H1 (cell line): ENCODE measurements around the gene RNF212. TPM values are rescaled to one million over a fixed set of nuclear protein-coding genes. Genes with fewer than 3 reads are reported as not detected.

ENCODE experiments used
- NANOG ChIP-seq: IDR thresholded peaks from 2 replicates; pipeline ENCODE4 v1.6.1; 2011; ENCODE audit warnings: low read length, low read depth, mild to moderate bottlenecking, inconsistent platforms; ENCODE audit not compliant: insufficient read depth, poor library complexity, severe bottlenecking
- RNF2 ChIP-seq: fragments of 200-900, 300-1000 bp; sonication (generic); IDR thresholded peaks from 2 replicates; pipeline ENCODE4 v1.7.1; 2016; ENCODE audit warnings: borderline replicate concordance, low read depth, mild to moderate bottlenecking, antibody characterized with exemption, low read length; ENCODE audit not compliant: poor library complexity, severe bottlenecking; ENCODE audit errors: missing control alignments
- polyA plus RNA-seq, 7 experiments: library from polyadenylated mRNA; depleted of rRNA in 3 of 7; stranded (reverse) in 5 of 7; unstranded in 2 of 7; fragments of >200 nt in 5 of 7; fragments of 200-250 nt in 2 of 7; gene quantifications; 1 replicate in 5 of 7; 2 replicates in 1 of 7; 4 replicates in 1 of 7; pipeline versions ENCODE4 v1.2.1 to v1.2.3, GENCODE V29; 2011 to 2013; ENCODE audit warnings: missing spikeins in 2 of 7, mixed read lengths in 2 of 7
- total RNA-seq: library from RNA; stranded (reverse); fragmentation: NEBNext Ultra II Directional; extraction: Animal tissue kit (Norgen Biotek cat#: 25700); gene quantifications from 2 replicates; pipeline ENCODE4 v1.2.1, GENCODE V29; 2021
- TF ChIP-seq, protein P1 (sequence below): fragments of 300-600 bp; sonication (generic); IDR thresholded peaks from 2 replicates; pipeline ENCODE4 v1.7.1; 2012; ENCODE audit warnings: low read length, moderate library complexity, mild to moderate bottlenecking, inconsistent platforms; ENCODE audit not compliant: insufficient replicate concordance

RNF212 gene
- total and polyA plus RNA-seq, 2 of the 8 experiments (the other 6 are each of a cell fraction or from before 2014, with no cell fraction given), result 3.4 to 5.4 TPM

DNA sequence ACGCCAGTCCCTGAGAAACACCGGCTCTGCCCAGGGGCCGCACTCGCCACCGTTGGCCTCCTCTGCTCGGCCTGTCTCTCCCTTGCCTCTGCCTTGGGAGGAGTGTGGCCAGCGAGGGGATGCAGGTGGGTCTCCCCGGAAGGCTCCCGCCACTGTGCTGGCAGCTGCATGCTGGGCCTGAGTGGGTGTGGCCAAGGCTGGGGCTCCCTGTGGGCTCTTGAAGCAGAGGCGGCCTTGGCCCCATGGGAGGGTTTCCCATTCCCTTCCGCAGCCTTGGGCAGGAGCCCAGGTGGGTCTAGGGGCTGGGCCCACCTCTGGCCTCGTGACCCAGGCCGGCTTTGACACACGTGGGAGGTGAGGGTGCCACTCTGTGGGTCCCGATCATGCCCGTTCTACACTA, 82.8 kb downstream of the RNF212 start (continued):
- TF ChIP-seq, protein P1, sequence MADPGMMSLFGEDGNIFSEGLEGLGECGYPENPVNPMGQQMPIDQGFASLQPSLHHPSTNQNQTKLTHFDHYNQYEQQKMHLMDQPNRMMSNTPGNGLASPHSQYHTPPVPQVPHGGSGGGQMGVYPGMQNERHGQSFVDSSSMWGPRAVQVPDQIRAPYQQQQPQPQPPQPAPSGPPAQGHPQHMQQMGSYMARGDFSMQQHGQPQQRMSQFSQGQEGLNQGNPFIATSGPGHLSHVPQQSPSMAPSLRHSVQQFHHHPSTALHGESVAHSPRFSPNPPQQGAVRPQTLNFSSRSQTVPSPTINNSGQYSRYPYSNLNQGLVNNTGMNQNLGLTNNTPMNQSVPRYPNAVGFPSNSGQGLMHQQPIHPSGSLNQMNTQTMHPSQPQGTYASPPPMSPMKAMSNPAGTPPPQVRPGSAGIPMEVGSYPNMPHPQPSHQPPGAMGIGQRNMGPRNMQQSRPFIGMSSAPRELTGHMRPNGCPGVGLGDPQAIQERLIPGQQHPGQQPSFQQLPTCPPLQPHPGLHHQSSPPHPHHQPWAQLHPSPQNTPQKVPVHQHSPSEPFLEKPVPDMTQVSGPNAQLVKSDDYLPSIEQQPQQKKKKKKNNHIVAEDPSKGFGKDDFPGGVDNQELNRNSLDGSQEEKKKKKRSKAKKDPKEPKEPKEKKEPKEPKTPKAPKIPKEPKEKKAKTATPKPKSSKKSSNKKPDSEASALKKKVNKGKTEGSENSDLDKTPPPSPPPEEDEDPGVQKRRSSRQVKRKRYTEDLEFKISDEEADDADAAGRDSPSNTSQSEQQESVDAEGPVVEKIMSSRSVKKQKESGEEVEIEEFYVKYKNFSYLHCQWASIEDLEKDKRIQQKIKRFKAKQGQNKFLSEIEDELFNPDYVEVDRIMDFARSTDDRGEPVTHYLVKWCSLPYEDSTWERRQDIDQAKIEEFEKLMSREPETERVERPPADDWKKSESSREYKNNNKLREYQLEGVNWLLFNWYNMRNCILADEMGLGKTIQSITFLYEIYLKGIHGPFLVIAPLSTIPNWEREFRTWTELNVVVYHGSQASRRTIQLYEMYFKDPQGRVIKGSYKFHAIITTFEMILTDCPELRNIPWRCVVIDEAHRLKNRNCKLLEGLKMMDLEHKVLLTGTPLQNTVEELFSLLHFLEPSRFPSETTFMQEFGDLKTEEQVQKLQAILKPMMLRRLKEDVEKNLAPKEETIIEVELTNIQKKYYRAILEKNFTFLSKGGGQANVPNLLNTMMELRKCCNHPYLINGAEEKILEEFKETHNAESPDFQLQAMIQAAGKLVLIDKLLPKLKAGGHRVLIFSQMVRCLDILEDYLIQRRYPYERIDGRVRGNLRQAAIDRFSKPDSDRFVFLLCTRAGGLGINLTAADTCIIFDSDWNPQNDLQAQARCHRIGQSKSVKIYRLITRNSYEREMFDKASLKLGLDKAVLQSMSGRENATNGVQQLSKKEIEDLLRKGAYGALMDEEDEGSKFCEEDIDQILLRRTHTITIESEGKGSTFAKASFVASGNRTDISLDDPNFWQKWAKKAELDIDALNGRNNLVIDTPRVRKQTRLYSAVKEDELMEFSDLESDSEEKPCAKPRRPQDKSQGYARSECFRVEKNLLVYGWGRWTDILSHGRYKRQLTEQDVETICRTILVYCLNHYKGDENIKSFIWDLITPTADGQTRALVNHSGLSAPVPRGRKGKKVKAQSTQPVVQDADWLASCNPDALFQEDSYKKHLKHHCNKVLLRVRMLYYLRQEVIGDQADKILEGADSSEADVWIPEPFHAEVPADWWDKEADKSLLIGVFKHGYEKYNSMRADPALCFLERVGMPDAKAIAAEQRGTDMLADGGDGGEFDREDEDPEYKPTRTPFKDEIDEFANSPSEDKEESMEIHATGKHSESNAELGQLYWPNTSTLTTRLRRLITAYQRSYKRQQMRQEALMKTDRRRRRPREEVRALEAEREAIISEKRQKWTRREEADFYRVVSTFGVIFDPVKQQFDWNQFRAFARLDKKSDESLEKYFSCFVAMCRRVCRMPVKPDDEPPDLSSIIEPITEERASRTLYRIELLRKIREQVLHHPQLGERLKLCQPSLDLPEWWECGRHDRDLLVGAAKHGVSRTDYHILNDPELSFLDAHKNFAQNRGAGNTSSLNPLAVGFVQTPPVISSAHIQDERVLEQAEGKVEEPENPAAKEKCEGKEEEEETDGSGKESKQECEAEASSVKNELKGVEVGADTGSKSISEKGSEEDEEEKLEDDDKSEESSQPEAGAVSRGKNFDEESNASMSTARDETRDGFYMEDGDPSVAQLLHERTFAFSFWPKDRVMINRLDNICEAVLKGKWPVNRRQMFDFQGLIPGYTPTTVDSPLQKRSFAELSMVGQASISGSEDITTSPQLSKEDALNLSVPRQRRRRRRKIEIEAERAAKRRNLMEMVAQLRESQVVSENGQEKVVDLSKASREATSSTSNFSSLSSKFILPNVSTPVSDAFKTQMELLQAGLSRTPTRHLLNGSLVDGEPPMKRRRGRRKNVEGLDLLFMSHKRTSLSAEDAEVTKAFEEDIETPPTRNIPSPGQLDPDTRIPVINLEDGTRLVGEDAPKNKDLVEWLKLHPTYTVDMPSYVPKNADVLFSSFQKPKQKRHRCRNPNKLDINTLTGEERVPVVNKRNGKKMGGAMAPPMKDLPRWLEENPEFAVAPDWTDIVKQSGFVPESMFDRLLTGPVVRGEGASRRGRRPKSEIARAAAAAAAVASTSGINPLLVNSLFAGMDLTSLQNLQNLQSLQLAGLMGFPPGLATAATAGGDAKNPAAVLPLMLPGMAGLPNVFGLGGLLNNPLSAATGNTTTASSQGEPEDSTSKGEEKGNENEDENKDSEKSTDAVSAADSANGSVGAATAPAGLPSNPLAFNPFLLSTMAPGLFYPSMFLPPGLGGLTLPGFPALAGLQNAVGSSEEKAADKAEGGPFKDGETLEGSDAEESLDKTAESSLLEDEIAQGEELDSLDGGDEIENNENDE, result no peak
- TF ChIP-seq NANOG (no peak), RNF2 (no peak)
- TF ChIP-seq, all 59 proteins: peak for 0
